ENCODE data around the gene BLM.

Gene BLM

GRCh38 chr15:90807074-90807785, 90.1 kb downstream of the BLM start:
- no peak for TF ChIP-seq POLR2A (IDR thresholded peaks at IDR 0.05; ENCODE audit: low read depth, low read length)
- TF ChIP-seq POLR2AphosphoS5 (IDR thresholded peaks at IDR 0.05; ENCODE audit: low read depth, low read length): no peak
- no peak for TF ChIP-seq TAF1 (IDR thresholded peaks at IDR 0.05; ENCODE audit: borderline replicate concordance, low read depth, low read length)
- no peak for DNase-seq (ENCODE audit: insufficient read length)
- no peak for FAIRE-seq

- FAIRE-seq (no peak), DNase-seq (ENCODE audit: insufficient read length) (no peak)
- no peak for TF ChIP-seq TAF1 (IDR thresholded peaks at IDR 0.05; ENCODE audit: borderline replicate concordance, low read depth, low read length)
These were observed 90.6 kb downstream of the BLM start for GRCh38 chr15:90807786-90808086.

- TF ChIP-seq TAF1 (IDR thresholded peaks at IDR 0.05; ENCODE audit: borderline replicate concordance, low read depth, low read length) (no peak), POLR2A (IDR thresholded peaks at IDR 0.05; ENCODE audit: low read depth, low read length) (no peak), POLR2AphosphoS5 (IDR thresholded peaks at IDR 0.05; ENCODE audit: low read depth, low read length) (no peak)
- FAIRE-seq (no peak), DNase-seq (ENCODE audit: insufficient read length) (no peak)
These were observed 91.5 kb downstream of the BLM start for GRCh38 chr15:90808517-90809235.

DNA sequence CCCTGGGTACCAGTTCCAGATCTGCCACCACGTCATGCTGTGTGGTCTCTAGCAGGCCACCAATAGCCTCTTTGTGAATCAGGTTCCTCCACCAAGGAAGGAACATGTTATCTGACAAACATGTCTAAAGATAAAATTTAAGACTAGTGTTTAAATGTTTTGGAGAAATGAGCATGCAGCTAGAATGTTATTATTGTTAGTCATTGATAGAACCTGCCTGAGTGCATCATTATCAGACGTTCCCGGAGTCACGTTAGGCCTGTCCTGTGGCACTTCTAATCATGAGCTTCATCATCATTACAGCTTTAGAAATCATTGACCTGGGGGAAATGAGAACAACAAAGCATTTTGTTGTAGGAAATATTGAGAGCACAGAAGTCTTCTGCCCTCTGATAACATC, 92.4 kb downstream of the BLM start:
- TF ChIP-seq POLR2AphosphoS5 (IDR thresholded peaks at IDR 0.05; ENCODE audit: low read depth, low read length): no peak
- no peak for TF ChIP-seq TAF1 (IDR thresholded peaks at IDR 0.05; ENCODE audit: borderline replicate concordance, low read depth, low read length)
- no peak for TF ChIP-seq POLR2A (IDR thresholded peaks at IDR 0.05; ENCODE audit: low read depth, low read length)
- no peak for DNase-seq (ENCODE audit: insufficient read length)
- FAIRE-seq: no peak

DNA sequence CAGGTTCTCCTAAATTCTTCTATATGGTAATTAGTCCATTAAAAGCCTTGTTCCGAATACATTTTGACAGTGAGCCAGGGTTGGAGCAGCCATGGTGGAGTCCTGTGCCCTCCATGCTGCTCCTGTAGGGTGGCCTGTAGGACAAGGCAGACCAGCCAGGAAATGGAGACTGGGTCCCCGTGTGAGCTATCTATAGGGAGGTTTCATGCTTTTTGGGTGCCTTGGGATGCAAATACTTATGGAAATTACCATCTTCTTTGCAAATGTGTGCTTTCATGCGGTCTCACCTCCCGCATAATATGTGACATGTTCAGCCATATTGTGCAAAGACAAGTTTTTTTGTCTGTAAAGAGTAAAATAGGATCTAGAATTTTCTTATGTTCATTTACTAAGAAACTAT, 93.2 kb downstream of the BLM start:
- TF ChIP-seq POLR2AphosphoS5 (IDR thresholded peaks at IDR 0.05; ENCODE audit: low read depth, low read length) (no peak), POLR2A (IDR thresholded peaks at IDR 0.05; ENCODE audit: low read depth, low read length) (no peak), TAF1 (IDR thresholded peaks at IDR 0.05; ENCODE audit: borderline replicate concordance, low read depth, low read length) (no peak)
- FAIRE-seq (no peak), DNase-seq (ENCODE audit: insufficient read length) (no peak)

GRCh38 chr15:90812171-90812957, 95.2 kb downstream of the BLM start:
- DNase-seq (ENCODE audit: insufficient read length) (no peak), FAIRE-seq (no peak)
- TF ChIP-seq POLR2A (IDR thresholded peaks at IDR 0.05; ENCODE audit: low read depth, low read length) (no peak), POLR2AphosphoS5 (IDR thresholded peaks at IDR 0.05; ENCODE audit: low read depth, low read length) (no peak), TAF1 (IDR thresholded peaks at IDR 0.05; ENCODE audit: borderline replicate concordance, low read depth, low read length) (no peak)

DNA sequence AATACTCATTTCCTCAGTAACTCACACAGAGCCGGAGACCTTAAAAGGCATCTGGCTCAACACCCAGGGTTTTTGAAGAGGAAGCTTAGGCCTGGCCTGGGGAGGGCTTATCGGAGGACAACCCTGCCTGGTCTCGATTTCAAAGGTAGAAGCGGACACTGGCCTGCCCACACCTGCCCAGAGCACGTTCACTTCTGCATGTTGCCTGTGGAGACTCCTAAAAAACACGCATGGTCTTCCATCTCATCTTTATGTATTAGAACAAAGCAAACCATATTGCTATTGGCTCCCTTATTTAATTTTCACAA, 95.8 kb downstream of the BLM start:
- DNase-seq (ENCODE audit: insufficient read length) (no peak), FAIRE-seq (no peak)
- TF ChIP-seq TAF1 (IDR thresholded peaks at IDR 0.05; ENCODE audit: borderline replicate concordance, low read depth, low read length) (no peak), POLR2A (IDR thresholded peaks at IDR 0.05; ENCODE audit: low read depth, low read length) (no peak), POLR2AphosphoS5 (IDR thresholded peaks at IDR 0.05; ENCODE audit: low read depth, low read length) (no peak)

DNA sequence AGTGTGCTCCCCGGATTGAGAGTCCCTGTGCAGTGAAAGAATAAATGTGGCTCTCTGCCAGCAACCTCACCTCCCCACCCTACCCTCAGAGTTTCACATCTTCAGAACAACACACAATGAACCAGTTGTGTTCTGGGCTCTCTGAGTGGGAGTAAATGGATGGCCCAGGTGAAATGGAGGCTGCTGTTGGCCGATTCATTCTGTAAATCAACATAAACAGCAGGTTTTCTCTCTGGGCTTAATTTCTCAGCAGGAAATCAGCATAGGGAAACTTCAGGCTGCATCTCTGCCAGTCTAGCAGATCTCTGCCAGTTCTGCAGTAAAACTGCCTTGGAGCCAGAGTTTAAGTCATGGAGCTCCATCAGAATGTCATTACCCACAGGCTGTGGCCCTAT, 96.6 kb downstream of the BLM start:
- FAIRE-seq: peak; percentile 85
- DNase-seq (ENCODE audit: insufficient read length): no peak

GRCh38 chr15:90814191-90814821, 97.2 kb downstream of the BLM start:
- peak; percentile 96 for FAIRE-seq
- peak; percentile 40 for TF ChIP-seq POLR2A (IDR thresholded peaks at IDR 0.05; ENCODE audit: low read depth, low read length)
- 0 out of 2 replicates have a peak, but pooled peaks have one; percentile 62 for TF ChIP-seq POLR2AphosphoS5 (IDR thresholded peaks at IDR 0.05; ENCODE audit: low read depth, low read length)
- TF ChIP-seq TAF1 (IDR thresholded peaks at IDR 0.05; ENCODE audit: borderline replicate concordance, low read depth, low read length): no peak
- no peak for DNase-seq (ENCODE audit: insufficient read length)

More for the DNA sequence above, 96.6 kb downstream of the BLM start:
- no peak for TF ChIP-seq TAF1 (IDR thresholded peaks at IDR 0.05; ENCODE audit: borderline replicate concordance, low read depth, low read length)
- TF ChIP-seq POLR2A (IDR thresholded peaks at IDR 0.05; ENCODE audit: low read depth, low read length): no peak
- no peak for TF ChIP-seq POLR2AphosphoS5 (IDR thresholded peaks at IDR 0.05; ENCODE audit: low read depth, low read length)

DNA sequence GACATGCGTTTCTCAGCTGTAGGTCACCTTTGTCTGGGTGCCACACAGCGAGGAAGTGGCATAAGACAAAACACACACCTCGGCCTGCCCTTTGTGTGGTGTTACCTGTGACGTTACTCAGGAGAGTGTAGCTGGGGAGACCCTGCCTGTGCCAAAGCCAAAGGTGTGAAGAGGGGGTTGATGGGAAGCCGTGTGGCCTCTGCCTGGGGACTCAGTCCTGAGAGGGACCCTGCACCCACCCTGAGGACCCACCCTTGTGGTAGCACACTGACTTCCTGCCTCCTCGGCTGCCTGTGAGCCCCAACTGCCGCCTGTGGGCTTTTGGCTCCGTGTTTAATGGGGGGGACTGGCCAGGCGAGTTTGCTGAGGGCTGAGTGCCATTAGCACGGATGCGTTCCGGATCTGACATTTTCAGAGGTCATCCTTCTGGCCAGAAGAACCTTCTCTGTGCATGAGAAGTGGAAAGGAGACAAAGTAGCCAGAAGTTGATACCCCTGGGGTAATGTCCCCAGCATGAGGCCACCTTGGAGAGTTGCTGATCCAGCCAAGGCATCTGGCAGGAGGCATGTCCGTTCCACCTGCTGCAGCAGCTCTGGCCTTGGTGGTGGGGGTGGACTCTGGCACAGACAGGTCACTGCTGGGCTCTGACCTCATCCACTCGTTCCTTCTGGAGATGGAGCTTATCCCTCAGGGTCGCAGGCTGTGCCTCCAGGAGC, 99.4 kb downstream of the BLM start:
- DNase-seq (ENCODE audit: insufficient read length): no peak
- peak; percentile 82 for FAIRE-seq
- no peak for TF ChIP-seq POLR2A (IDR thresholded peaks at IDR 0.05; ENCODE audit: low read depth, low read length)
- TF ChIP-seq POLR2AphosphoS5 (IDR thresholded peaks at IDR 0.05; ENCODE audit: low read depth, low read length): no peak
- TF ChIP-seq TAF1 (IDR thresholded peaks at IDR 0.05; ENCODE audit: borderline replicate concordance, low read depth, low read length): no peak

All from GM12892 (cell line).